ENCODE results near the gene ACVR2B.

GRCh38 chr3:38524141-38524739 is 70.5 kb downstream of the ACVR2B start:
- TF ChIP-seq CTCF (conservative IDR thresholded peaks at IDR 0.05 in 1 of 2, IDR thresholded peaks at IDR 0.05 in 1 of 2; ENCODE audit: extremely low read depth in 1 of 2, insufficient read depth in 1 of 2, low read depth in 1 of 2, low read length in 2 of 2) = no peak
- TF ChIP-seq EZH2 (IDR thresholded peaks at IDR 0.05; ENCODE audit: borderline replicate concordance, low read length) = no peak

Data from mammary epithelial cell (primary cell).